NCI-H1694 treated with DMSO at 0.1 percent for 48 hours (cell line): ENCODE measurements around the gene PLXND1.
"Not testable (repeated sequence)": the region's sequence is repeated elsewhere in the genome, so short reads cannot be mapped to it uniquely, and the experiment has no call there.

Source experiments
- DNase-seq: peaks from one replicate; lab custom pipeline; 2025; lab: John Stamatoyannopoulos, UW

Gene PLXND1

DNA sequence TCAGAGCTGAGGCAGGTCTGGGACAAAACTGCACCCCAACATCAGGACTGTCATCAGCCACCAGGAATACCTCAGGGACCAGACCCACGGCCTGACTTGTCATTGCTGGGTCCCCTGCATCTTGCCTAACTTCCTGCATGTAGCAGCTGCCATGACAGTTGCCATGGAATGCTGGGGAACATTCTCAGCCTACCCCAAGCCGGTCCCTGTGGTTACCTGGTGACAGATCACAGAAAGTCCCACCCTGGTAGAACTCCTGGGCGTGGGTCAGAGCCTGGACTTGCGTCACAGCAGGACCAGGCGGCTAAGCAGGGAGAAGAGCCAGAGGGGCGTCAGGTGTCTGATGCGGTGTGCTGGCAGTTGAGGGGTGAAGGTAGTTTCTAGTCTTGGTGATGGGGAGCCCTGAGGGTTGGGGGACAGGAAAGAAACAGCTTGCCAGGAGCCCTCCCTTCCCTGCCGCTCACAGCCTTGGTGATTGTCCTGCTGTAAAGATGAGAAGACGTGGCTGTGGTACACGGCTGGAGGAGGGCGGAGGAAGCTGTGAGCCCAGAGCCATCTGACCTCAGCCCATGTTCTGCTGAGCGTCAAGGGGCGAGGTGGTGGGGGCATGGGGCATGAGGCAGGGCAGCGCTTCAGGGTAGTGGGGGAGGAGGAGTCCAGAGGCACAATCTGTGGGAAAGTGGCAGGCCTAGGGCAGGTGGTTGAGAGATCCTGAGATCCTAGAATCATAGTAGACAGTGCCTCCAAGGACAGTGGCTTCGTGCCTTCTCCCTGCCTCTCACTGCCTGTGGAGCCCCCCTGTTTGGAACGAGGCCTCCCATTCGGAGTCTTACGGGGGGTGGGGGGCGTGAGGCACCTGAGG, 58.1 kb downstream of the PLXND1 start:
- no peak for DNase-seq

DNA sequence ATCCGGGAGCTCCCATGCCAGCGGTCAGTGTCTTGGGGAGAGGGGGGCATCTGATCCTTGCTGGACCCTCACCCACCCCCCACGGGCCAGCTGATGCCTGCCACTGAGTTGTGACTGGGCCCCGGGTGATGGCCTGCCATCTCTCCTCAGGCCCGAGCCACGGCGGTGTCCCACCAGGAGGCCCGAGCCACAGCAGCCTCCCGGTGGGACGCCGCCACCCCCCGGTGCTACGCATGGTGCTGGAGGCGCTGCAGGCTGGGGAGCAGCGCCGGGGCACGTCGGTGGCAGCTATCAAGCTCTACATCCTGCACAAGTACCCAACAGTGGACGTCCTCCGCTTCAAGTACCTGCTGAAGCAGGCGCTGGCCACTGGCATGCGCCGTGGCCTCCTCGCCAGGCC, 59.2 kb downstream of the PLXND1 start:
- no peak for DNase-seq

DNA sequence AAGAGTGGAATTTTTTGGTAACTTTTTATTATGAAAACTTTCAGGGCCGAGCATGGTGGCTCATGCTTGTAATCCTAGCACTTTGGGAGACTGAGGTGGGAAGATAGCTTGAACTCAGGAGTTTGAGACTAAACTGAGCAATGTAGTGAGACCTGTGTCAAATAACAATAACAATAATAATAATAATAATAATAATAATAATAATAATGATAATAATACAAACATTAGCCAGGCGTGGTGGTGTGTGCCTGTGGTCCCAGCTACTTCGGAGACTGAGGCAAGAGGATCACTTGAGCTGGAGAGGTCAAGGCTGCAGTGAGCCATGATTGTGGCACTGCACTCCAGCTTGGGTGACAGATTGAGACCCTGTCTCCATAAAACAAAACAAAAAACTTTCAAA, 60.5 kb downstream of the PLXND1 start:
- DNase-seq = not testable (repeated sequence)

DNA sequence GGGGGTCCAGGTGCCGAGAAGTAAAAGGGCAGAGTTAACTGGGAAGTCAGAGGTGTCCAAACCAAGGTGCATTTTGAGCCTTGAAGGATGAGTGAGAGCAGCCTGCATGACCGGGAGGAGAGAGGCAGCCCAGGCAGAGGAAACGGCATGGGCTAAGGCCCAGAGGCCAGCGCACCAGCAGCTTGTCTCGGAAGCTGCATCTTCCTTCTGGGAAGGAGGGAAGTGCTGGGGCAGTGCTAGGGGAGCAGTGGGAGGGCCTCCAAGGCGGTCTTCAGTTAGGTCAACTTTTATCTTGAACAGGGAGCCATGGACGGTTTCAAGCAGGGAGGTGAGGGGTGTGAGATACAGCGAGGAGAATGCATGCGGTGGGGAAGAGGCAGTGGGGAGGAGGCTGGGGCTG, 62.5 kb downstream of the PLXND1 start:
- DNase-seq = no peak

DNA sequence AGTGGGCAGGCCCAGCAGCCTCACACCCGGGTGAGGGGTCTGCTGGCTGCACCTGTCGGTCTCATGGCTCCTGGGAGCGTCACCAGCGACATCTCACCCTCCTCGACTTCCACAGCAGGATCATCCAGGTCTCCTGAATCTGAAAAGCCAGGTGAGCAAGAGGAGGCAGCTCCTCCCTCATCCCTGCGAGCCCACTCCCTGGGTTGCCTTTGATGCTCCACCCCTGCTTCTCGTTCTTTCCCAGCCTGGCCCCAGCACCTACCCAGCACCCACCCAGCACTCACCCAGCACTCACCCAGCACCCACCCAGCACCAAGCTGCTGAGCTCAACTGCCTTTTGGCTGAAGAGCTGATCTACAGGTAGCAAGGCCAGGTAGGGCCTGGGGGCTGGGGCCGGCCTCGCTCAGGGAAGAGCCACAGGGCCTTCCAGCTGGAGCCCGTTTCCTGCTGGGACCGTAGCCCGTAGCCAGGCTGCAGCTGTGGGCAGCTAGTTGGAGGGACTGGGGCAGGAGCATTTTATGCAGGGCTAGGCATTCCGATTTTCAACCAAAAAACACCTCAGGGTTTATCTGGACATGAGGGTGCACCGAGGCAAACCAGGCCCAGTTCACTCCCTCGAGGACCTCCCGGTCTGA, 63.2 kb downstream of the PLXND1 start, which contains the start of gene H1-8:
TSS of gene H1-8 (plus strand) at position 20 of the 635 bp plus-strand sequence. CDS start at position 64, 44 bp downstream.
- no peak for DNase-seq

DNA sequence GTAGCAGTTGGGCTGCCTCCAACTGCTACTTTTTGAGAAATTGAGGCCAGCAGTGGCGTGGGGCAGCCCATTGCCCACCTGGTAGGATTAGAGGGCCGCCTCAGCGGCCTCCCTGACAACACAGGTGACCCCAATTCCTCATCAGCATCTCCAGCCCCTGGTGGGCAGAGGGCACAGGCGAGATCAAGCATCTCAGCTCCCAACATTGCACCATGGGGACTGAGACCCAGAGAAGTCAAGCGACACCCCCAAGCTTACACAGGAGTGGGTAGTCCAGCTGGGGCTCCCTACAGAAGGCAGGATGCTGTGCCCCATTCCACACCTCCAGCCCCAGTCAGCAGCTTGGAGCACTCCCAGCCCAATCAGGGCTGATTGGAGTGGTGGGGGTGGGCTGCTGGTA, 63.7 kb downstream of the PLXND1 start:
- DNase-seq = no peak

DNA sequence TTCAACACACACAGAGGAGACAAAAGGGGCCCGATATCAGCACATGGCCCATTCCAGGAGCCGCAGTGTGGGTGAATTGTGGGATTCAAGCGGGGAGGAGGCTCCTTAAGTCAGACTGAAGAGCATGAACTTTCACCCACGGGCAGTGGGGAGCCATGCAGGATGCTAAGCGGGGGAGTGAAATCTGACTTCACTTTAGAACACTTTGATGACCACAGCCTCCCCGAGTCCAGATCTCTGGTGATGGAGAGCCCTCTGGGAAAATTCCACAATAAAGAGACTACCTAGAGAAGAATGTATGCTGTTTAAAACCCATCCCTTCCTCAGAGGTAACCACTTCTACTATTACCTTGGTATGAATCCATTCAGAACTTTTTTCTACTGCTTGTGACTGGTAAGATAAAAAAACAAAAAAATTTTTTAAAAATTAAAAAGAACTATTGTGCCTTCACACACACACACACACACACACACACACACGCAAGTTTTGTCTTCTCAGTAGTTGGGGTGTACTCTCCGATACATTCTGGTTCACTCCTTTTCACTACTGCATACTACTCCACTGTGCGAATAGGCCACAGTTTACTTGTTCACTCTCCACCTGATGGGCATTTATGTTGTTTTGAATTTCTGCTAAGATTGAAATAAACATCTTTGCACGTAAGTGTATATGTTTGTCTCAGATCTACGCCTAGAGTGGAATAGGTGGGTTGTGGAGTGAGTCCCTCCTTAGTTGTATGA, 65.5 kb downstream of the PLXND1 start:
- DNase-seq = no peak

DNA sequence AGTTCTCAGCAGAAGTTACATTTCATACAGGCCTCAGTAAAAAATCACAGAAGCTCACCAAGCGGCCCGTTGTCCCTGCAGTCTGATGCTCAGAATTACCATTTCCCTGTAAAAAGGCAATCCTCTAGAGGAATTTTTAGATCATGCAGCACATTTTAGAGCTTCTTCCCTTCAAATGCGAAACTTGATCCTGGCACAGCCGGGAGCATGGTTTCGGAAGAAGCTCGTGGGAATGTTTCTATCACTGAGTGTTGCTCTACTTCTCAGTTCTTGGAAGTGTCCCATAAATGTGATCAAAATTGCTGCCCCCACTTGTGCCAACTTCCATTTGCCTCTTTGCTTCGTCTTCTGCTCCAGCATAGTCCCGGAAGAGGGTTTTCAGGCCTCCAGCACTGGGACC, 67.3 kb downstream of the PLXND1 start:
- DNase-seq = no peak

DNA sequence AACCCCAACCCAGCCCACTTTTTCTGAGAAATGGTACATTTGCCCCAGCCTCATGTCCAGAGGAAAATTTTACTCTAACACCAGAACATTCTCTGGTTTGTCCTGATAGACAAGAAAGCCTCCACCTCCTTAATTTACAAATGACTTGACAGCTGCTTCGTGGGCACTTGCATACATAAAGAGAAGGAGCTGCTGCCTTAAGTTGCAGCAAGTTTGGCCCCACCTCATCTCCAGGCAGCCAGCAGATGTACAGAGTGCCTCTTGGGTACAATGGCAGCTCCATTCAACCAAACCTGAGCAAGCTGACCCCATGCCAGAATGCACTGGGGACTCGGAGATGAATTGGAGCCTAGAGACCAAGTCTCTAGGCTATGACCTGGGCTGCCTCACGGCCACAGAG, 69.7 kb downstream of the PLXND1 start:
- no peak for DNase-seq

DNA sequence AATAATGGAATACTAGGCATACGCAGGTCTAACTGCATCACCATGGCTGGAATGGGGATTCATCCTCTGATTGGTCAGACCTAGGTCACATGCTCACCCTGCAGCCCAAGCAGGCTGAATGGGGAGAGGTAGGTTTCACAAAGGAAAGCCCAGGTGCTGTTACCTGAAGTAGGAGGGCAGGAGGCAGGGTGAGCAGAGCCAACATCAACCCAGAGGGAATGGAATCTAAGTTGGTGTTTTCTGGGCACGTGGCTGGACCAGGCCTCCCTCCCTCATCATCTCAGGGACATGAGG, 70.2 kb downstream of the PLXND1 start:
- DNase-seq = no peak

DNA sequence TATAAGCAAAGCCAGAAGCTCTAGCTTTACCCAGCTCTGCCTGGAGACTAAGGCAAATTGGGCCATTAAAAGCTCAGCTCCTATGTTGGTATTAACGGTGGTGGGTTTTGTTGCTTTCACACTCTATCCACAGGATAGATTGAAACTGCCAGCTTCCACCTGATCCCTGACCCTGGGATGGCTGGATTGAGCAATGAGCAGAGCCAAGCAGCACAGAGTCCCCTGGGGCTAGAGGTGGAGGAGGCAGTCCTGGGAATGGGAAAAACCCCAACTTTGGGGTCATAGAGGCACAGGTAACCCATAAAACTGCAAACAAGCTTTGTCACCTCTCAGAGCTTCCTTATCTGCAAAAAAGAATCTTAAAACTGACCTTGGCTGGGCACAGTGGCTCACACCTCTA, 71.4 kb downstream of the PLXND1 start:
- no peak for DNase-seq

DNA sequence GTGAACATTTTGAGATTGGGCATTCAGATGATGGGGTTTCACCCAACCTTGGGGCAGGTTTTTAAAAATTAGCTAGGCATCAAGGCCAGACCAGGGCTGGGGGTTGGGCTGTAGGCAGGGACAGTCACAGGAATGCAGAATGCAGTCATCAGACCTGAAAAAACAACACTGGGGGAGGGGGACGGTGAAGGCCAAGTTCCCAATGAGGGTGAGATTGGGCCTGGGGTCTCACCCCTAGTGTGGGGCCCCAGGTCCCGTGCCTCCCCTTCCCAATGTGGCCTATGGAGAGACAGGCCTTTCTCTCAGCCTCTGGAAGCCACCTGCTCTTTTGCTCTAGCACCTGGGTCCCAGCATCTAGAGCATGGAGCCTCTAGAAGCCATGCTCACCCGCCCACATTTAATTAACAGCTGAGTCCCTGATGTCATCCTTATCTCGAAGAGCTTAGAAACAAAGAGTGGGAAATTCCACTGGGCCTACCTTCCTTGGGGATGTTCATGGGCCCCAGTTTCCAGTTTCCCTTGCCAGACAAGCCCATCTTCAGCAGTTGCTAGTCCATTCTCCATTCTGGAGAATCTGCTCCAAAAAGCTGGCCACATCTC, 71.9 kb downstream of the PLXND1 start:
- DNase-seq = peak; percentile 12

DNA sequence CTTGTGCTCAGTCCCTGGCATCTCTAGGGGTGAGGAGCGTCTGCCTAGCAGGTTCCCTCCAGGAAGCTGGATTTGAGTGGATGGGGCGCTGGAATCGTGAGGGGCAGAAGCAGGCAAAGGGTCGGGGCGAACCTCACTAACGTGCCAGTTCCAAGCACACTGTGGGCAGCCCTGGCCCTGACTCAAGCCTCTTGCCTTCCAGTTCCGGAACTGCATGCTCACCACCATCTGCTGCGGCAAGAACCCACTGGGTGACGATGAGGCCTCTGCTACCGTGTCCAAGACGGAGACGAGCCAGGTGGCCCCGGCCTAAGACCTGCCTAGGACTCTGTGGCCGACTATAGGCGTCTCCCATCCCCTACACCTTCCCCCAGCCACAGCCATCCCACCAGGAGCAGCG, 73.1 kb downstream of the PLXND1 start:
- no peak for DNase-seq

DNA sequence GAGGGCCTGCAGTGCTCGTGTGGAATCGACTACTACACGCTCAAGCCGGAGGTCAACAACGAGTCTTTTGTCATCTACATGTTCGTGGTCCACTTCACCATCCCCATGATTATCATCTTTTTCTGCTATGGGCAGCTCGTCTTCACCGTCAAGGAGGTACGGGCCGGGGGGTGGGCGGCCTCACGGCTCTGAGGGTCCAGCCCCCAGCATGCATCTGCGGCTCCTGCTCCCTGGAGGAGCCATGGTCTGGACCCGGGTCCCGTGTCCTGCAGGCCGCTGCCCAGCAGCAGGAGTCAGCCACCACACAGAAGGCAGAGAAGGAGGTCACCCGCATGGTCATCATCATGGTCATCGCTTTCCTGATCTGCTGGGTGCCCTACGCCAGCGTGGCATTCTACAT, 74.2 kb downstream of the PLXND1 start:
- DNase-seq = no peak

DNA sequence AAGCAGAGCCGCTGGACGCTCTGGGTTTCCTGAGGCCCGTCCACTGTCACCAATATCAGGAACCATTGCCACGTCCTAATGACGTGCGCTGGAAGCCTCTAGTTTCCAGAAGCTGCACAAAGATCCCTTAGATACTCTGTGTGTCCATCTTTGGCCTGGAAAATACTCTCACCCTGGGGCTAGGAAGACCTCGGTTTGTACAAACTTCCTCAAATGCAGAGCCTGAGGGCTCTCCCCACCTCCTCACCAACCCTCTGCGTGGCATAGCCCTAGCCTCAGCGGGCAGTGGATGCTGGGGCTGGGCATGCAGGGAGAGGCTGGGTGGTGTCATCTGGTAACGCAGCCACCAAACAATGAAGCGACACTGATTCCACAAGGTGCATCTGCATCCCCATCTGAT, 74.8 kb downstream of the PLXND1 start:
- no peak for DNase-seq

DNA sequence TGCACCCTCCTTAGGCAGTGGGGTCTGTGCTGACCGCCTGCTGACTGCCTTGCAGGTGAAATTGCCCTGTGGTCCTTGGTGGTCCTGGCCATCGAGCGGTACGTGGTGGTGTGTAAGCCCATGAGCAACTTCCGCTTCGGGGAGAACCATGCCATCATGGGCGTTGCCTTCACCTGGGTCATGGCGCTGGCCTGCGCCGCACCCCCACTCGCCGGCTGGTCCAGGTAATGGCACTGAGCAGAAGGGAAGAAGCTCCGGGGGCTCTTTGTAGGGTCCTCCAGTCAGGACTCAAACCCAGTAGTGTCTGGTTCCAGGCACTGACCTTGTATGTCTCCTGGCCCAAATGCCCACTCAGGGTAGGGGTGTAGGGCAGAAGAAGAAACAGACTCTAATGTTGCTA, 75.7 kb downstream of the PLXND1 start:
- no peak for DNase-seq

DNA sequence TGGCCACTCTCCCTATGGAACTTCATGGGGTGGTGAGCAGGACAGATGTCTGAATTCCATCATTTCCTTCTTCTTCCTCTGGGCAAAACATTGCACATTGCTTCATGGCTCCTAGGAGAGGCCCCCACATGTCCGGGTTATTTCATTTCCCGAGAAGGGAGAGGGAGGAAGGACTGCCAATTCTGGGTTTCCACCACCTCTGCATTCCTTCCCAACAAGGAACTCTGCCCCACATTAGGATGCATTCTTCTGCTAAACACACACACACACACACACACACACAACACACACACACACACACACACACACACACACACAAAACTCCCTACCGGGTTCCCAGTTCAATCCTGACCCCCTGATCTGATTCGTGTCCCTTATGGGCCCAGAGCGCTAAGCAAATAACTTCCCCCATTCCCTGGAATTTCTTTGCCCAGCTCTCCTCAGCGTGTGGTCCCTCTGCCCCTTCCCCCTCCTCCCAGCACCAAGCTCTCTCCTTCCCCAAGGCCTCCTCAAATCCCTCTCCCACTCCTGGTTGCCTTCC, 76.2 kb downstream of the PLXND1 start:
- no peak for DNase-seq

DNA sequence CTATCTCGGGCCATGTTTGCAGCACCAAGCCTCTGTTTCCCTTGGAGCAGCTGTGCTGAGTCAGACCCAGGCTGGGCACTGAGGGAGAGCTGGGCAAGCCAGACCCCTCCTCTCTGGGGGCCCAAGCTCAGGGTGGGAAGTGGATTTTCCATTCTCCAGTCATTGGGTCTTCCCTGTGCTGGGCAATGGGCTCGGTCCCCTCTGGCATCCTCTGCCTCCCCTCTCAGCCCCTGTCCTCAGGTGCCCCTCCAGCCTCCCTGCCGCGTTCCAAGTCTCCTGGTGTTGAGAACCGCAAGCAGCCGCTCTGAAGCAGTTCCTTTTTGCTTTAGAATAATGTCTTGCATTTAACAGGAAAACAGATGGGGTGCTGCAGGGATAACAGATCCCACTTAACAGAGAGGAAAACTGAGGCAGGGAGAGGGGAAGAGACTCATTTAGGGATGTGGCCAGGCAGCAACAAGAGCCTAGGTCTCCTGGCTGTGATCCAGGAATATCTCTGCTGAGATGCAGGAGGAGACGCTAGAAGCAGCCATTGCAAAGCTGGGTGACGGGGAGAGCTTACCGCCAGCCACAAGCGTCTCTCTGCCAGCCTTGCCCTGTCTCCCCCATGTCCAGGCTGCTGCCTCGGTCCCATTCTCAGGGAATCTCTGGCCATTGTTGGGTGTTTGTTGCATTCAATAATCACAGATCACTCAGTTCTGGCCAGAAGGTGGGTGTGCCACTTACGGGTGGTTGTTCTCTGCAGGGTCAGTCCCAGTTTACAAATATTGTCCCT, 76.9 kb downstream of the PLXND1 start:
- DNase-seq = no peak

DNA sequence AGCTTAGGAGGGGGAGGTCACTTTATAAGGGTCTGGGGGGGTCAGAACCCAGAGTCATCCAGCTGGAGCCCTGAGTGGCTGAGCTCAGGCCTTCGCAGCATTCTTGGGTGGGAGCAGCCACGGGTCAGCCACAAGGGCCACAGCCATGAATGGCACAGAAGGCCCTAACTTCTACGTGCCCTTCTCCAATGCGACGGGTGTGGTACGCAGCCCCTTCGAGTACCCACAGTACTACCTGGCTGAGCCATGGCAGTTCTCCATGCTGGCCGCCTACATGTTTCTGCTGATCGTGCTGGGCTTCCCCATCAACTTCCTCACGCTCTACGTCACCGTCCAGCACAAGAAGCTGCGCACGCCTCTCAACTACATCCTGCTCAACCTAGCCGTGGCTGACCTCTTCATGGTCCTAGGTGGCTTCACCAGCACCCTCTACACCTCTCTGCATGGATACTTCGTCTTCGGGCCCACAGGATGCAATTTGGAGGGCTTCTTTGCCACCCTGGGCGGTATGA, 77.8 kb downstream of the PLXND1 start, which contains the start of gene RHO:
TSS of gene RHO (plus strand) at position 51 of the 512 bp plus-strand sequence. CDS start at position 146, 95 bp downstream.
- no peak for DNase-seq

DNA sequence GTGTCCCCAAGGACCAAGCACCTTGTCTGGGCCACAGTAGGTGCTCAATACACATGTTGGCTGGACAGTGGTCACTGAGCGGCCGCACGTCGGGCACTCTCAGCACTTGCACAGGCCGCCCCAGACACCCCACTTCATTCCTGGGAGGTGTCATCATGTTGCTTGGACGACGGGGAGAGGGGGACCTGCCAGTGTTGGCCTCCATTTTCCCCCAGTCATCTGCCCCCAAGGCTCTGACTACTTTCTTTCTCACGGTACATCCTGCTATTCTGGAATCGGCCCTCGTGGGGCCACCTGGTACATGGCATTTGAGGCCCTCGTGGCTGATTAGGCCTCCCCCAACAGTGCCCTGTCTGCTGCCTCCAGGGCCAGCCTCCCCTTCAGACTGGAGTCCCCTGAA, 79.2 kb downstream of the PLXND1 start:
- DNase-seq = no peak
